ENCODE data around the gene MDP1. TPM values are rescaled to one million over a fixed set of nuclear protein-coding genes. Genes with fewer than 3 reads are reported as not detected.

The MDP1 gene
- total RNA-seq, 1 experiment from 2014 or later = 18.8 TPM

GRCh38 chr14:24251880-24252288 lies 36.0 kb upstream of the MDP1 start:
- Mint-ChIP-seq H3K36me3 (ENCODE audit: insufficient read depth in 1 of 3, low read depth in 3 of 3) (no peaks in the 10 kb centered on the region), H3K4me3 (no peak overlapping the region), H3K4me1 (no peaks in the 10 kb centered on the region), H3K9me3 (no peaks in the 10 kb centered on the region), H3K27me3 (ENCODE audit: low read depth) (peaks cover under 1% of the 10 kb centered on the region; the same call in 1 of the 2 replicates), H3K27ac (no peak overlapping the region; a peak in 1 of 7 replicates)
- Histone ChIP-seq H3K27me3 (ENCODE audit: insufficient read depth, low read length) (no peaks in the 10 kb centered on the region), H2BK20ac (ENCODE audit: low read depth, low read length, poor library complexity, severe bottlenecking) (no peak overlapping the region), H4K91ac (ENCODE audit: insufficient read length, low read depth, low read length) (no peak overlapping the region), H3K18ac (ENCODE audit: insufficient read length, low read depth, low read length) (no peak overlapping the region), H3K4me2 (ENCODE audit: insufficient read depth, insufficient read length, low read length) (no peak overlapping the region), H4K20me1 (ENCODE audit: control insufficient read depth, insufficient read depth, insufficient read length) (no peaks in the 10 kb centered on the region), H3K23me2 (ENCODE audit: insufficient read length, low read depth, low read length, poor library complexity, severe bottlenecking) (no peaks in the 10 kb centered on the region), H3T11ph (ENCODE audit: low read length) (no peak overlapping the region), H3K9me3 (ENCODE audit: control insufficient read depth, low read depth, low read length) (no peaks in the 10 kb centered on the region), H3K4me1 (ENCODE audit: insufficient read depth, low read length) (no peaks in the 10 kb centered on the region), H2AFZ (ENCODE audit: low read length) (no peak overlapping the region), H2BK12ac (ENCODE audit: insufficient read length, low read depth, low read length) (no peak overlapping the region), H4K5ac (ENCODE audit: insufficient read length, low read depth, low read length) (no peak overlapping the region), H3K4ac (ENCODE audit: low read depth, low read length) (no peak overlapping the region), H3K79me2 (ENCODE audit: insufficient read depth, low read length) (no peaks in the 10 kb centered on the region), H3K14ac (ENCODE audit: insufficient read depth, low read length) (no peak overlapping the region), H3K56ac (ENCODE audit: insufficient read length, low read depth, low read length) (no peak overlapping the region), H2BK15ac (ENCODE audit: low read depth, low read length) (no peak overlapping the region), H4K8ac (replicated peaks; ENCODE audit: insufficient read length, low read depth, low read length) (no peak overlapping the region), H3K23ac (ENCODE audit: insufficient read length, low read depth, low read length) (no peak overlapping the region), H2BK5ac (ENCODE audit: insufficient read length, low read length) (no peak overlapping the region), H2BK120ac (ENCODE audit: low read depth, low read length, poor library complexity, severe bottlenecking) (no peak overlapping the region), H3K79me1 (ENCODE audit: insufficient read depth, low read depth, low read length, poor library complexity, severe bottlenecking) (no peaks in the 10 kb centered on the region), H3K9ac (ENCODE audit: extremely low read depth, insufficient read length, low read length) (no peak overlapping the region), H3K27ac (ENCODE audit: insufficient read length, low read depth, low read length) (no peak overlapping the region), H2AK5ac (ENCODE audit: insufficient read length, low read length) (no peak overlapping the region)
- WGBS (ENCODE audit: extremely low coverage, insufficient read length, low lambda C conversion rate) = no CpG with 5 or more reads among the region's 1 CpG
- TF ChIP-seq CTCF (conservative IDR thresholded peaks at IDR 0.05) = 0 out of 3 replicates have a peak, but pooled peaks have one; percentile 24
- DNase-seq = no peak
